ENCODE results near the gene C1QTNF9B.
A peak's percentile ranks its signal among the peaks of the same experiment; 100 is the strongest.

The C1QTNF9B gene

DNA sequence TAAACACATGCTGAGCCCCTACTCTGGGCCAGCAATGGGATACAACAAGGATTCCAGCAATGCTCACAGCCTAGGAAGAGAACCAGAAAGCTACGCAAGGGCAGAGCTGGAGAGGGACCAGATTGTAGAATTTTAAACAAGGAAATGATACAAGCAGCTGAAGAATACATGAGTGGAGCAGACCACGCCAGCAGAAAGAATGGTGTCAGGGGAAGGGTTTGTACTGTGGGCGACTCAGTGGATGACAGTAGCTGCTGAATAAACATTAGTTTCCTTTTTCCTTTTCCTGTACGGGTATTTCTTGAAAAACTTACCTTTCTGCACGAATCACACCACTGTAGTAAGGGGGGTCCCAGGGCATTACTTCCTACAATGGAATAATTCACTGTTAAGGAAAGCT, 38.8 kb downstream of the C1QTNF9B start:
- peak; percentile 46 for DNase-seq (ENCODE audit: low spot score)

- no peak for DNase-seq (ENCODE audit: low spot score)
Measured at GRCh38 chr13:23856008-23856750, 41.1 kb downstream of the C1QTNF9B start.

DNA sequence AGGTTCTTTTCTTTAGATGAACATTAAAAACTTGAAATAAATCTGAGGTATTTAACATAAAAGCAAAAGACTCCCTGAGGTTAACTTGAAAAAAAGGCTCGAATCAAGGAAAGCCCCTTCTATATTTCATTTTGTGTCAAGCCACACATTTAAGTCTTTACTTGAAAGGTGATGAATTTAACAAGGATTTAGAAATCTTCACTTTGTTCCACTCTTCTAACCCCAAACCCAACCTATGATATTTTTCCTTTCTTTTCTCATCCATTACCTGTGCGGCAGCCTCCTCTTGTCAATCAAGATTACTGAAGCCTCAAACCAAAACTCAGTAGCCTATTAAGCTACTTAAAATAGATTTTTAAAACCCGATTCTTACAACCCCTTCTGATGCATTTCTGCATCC, 41.9 kb downstream of the C1QTNF9B start:
- no peak for DNase-seq (ENCODE audit: low spot score)

DNA sequence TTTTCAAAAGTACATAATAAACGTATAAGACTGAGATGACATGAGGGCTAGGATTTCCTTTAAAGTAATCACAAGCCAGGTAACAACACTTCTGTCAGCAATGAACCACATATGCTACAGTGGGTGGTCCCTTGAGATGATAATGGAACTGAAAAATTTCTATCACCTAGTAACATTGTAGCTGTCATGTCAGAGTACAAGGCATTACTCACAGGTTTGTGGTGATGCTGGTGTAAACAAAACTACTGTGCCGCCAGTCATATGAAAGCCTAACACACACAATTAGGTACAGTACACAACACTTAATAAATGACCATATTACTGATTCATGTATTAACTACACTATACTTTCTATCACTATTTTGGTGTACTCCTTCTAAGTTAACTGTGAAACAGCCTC, 45.0 kb downstream of the C1QTNF9B start:
- DNase-seq (ENCODE audit: low spot score) = no peak

GRCh38 chr13:23851106-23851505, 46.2 kb downstream of the C1QTNF9B start:
- DNase-seq (ENCODE audit: low spot score) = peak; percentile 14

DNA sequence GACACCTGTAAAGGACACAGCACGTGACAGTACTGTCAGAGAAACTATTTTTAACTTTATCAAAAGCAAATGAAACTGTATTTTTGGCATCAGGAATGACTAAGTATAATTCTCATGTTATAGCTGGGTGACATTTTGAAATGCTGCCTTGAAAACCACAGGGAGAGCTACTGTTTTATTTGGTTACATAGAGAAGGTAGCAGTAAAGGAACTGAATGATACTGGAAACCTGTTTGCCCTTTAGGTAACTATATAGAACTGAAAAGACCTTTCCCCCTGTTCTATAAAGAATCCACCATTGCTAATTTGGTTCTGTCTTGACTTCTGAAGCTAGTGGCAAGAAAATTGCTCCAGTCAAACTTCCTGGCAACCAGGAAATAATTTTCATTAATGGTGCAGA, 47.2 kb downstream of the C1QTNF9B start:
- no peak for DNase-seq (ENCODE audit: low spot score)

GRCh38 chr13:23849670-23850069, 47.6 kb downstream of the C1QTNF9B start:
- no peak for DNase-seq (ENCODE audit: low spot score)

GRCh38 chr13:23848646-23849141, 48.6 kb downstream of the C1QTNF9B start:
- no peak for DNase-seq (ENCODE audit: low spot score)

DNA sequence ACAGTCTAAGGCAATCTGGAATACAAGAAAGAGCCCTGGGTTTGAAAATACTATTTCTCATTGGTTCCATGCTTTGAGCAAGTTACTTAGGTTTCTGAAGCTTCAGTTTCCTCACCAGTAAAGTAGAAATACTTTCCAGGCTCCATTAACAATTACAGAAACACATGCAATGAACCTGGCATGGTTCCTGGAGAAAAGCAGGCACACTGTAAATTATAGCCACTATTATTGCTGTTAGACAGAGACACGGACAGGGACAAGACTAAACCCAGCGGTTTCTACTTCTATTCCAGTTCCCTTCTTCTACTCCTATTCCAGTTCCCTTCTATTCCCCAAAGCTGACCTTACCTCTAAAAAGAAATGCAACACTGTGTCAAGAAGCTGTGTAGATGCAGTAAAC, 49.3 kb downstream of the C1QTNF9B start:
- no peak for DNase-seq (ENCODE audit: low spot score)

- DNase-seq (ENCODE audit: low spot score) = no peak
Measured at GRCh38 chr13:23847497-23847896, 49.8 kb downstream of the C1QTNF9B start.

GRCh38 chr13:23845105-23845725, 52.1 kb downstream of the C1QTNF9B start:
- no peak for DNase-seq (ENCODE audit: low spot score)

DNA sequence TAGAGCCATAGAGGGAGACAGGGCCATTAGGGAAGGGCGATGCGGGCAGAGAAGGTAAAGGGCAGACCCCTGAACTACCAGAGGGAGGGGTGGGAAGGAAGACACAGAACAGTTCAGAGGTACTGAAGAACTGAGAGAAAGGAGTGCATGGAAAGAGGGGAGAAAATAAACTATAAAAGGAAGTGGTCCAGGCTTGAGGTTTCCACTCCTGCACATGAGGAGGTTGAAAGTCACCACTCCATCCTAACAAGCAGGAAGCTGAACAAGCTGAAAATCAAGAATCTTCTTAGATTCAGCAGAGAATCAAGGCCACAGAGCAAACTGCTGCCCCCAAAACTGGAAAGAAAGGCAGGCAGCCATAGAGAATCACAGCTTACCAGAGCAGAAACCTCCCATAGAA, 53.2 kb downstream of the C1QTNF9B start:
- DNase-seq (ENCODE audit: low spot score) = no peak

- no peak for DNase-seq (ENCODE audit: low spot score)
Measured at GRCh38 chr13:23843436-23843835, 53.9 kb downstream of the C1QTNF9B start.

GRCh38 chr13:23842406-23842805, 54.9 kb downstream of the C1QTNF9B start:
- DNase-seq (ENCODE audit: low spot score) = no peak

Data from kidney tubule cell (primary cell).